K562 (cell line): Measurements from ENCODE around the gene ANKRD60. TPM values are rescaled to one million over a fixed set of nuclear protein-coding genes. Genes with fewer than 3 reads are reported as not detected.

ENCODE experiments used
- ATAC-seq: fragments of 200-7000 bp; cut with Tn5 transposase; 3 replicates; pipeline ENCODE4 v1.9.1; 2020; ENCODE audit warnings: moderate library complexity
- BruUV-seq: library from RNA; stranded (reverse); fragments of 400-500 nt; replicated peaks from 2 replicates; lab custom pipeline; 2021; lab: Mats Ljungman, UMichigan
- CTCF ChIA-PET: fragments of 300-600 bp; formaldehyde crosslinking; extraction: SDS; loops from one replicate; lab custom pipeline; 2021; ENCODE audit warnings: low intra/inter-chr PET ratio; lab: Yijun Ruan, JAX
- POLR2A ChIA-PET: fragments of 300-600, 350-650 bp; sonication (Branson Sonifier 250); formaldehyde crosslinking; extraction: SDS; loops from one replicate; lab custom pipeline; 2021; ENCODE audit warnings: antibody characterized with exemption, inconsistent platforms; lab: Yijun Ruan, JAX
- DNase-seq, 4 experiments: peaks; one replicate each; pipeline versions ENCODE4 v3.0.0 to v3.0.0-alpha.2; 2011 to 2018; ENCODE audit warnings: low spot score in 3 of 4, mixed read lengths in 3 of 4; ENCODE audit errors: extremely low read depth in 1 of 4
- FAIRE-seq: peaks from 2 replicates; lab custom pipeline; 2011; peaks lifted over from hg19 to GRCh38; lab: Jason Lieb, UNC
- H2AFZ ChIP-seq: 2 replicates; pipeline ENCODE4 v1.6.0; 2011; ENCODE audit warnings: low read depth, low read length, control low read depth, inconsistent platforms
- H3K27ac ChIP-seq: fragments of 200-600 bp; 3 replicates; pipeline ENCODE4 v1.8.0; 2011; ENCODE audit warnings: low read depth, mild to moderate bottlenecking, control low read depth, inconsistent platforms, low read length, moderate library complexity, mixed read lengths; ENCODE audit errors: extremely low read depth
- H3K27me3 ChIP-seq, 2 experiments: fragments of 300-600 bp in 1 of 2; 2 replicates in 1 of 2; 3 replicates in 1 of 2; pipeline versions ENCODE4 v1.6.0 to v1.8.0; 2011; ENCODE audit warnings: inconsistent platforms in 2 of 2, low read length in 2 of 2, mild to moderate bottlenecking in 1 of 2, mixed read lengths in 1 of 2, moderate library complexity in 1 of 2; ENCODE audit not compliant: control insufficient read depth in 2 of 2, insufficient read depth in 2 of 2
- H3K36me3 ChIP-seq: fragments of 300-600 bp; 3 replicates; pipeline ENCODE4 v1.8.0; 2011; ENCODE audit warnings: mild to moderate bottlenecking, low read length, inconsistent platforms; ENCODE audit not compliant: control insufficient read depth, insufficient read depth
- H3K4me1 ChIP-seq, 2 experiments: fragments of 200-600 bp in 1 of 2; replicated peaks in 1 of 2; 2 replicates in 1 of 2; 3 replicates in 1 of 2; pipeline versions ENCODE4 v1.5.1 to v1.8.0; 2011; ENCODE audit warnings: inconsistent platforms in 2 of 2, low read length in 2 of 2, mild to moderate bottlenecking in 1 of 2, mixed read lengths in 1 of 2, moderate library complexity in 1 of 2; ENCODE audit not compliant: control insufficient read depth in 2 of 2, insufficient read depth in 2 of 2
- H3K4me2 ChIP-seq: 2 replicates; pipeline ENCODE4 v1.6.1; 2011; ENCODE audit warnings: low read length, control low read depth, inconsistent platforms, mixed read lengths; ENCODE audit not compliant: insufficient read depth
- H3K4me3 ChIP-seq: fragments of 200-600 bp; sonication (generic), shearing (Covaris generic); 2 replicates; pipeline ENCODE4 v1.5.1; 2016; ENCODE audit warnings: control low read depth, inconsistent platforms
- H3K79me2 ChIP-seq: fragments of 200-600 bp; 3 replicates; pipeline ENCODE4 v1.8.0; 2011; ENCODE audit warnings: low read length, inconsistent platforms; ENCODE audit not compliant: control insufficient read depth, insufficient read depth
- H3K9ac ChIP-seq, 2 experiments: 2 replicates each; pipeline versions ENCODE4 v1.6.0 to v1.6.1; 2011; ENCODE audit warnings: low read depth in 2 of 2, low read length in 2 of 2, control low read depth in 1 of 2, inconsistent platforms in 1 of 2, mild to moderate bottlenecking in 1 of 2, mixed read lengths in 1 of 2; ENCODE audit not compliant: insufficient read depth in 1 of 2
- H3K9me1 ChIP-seq: one replicate; pipeline ENCODE4 v1.6.0; 2011; ENCODE audit warnings: inconsistent platforms, mild to moderate bottlenecking, low read length, moderate library complexity; ENCODE audit not compliant: control insufficient read depth, insufficient read depth
- H3K9me3 ChIP-seq: replicated peaks from 2 replicates; pipeline ENCODE4 v1.5.1; 2011; ENCODE audit warnings: low read depth, low read length, inconsistent platforms; ENCODE audit not compliant: control insufficient read depth, insufficient read depth
- H4K20me1 ChIP-seq: replicated peaks from 2 replicates; pipeline ENCODE4 v1.6.1; 2011; ENCODE audit warnings: low read length, inconsistent platforms, mixed read lengths; ENCODE audit not compliant: control insufficient read depth, insufficient read depth
- BDP1 ChIP-seq: IDR thresholded peaks from 3 replicates; pipeline ENCODE4 v1.6.1; 2011; ENCODE audit not compliant: insufficient read length, insufficient read depth
- BRD4 ChIP-seq: fragments of 200-600 bp; sonication (generic); IDR thresholded peaks from 2 replicates; pipeline ENCODE4 v1.6.1; 2017; ENCODE audit warnings: inconsistent platforms
- CAMTA2 ChIP-seq: fragments of 250-450 bp; sonication (Bioruptor Pico); conservative IDR thresholded peaks from 2 replicates; pipeline ENCODE4 v1.5.1; 2022
- CCNT2 ChIP-seq: IDR thresholded peaks from 2 replicates; pipeline ENCODE4 v1.6.1; 2011; ENCODE audit warnings: borderline replicate concordance, low read depth, mild to moderate bottlenecking, moderate library complexity, mixed read lengths, low read length; ENCODE audit not compliant: insufficient read length; ENCODE audit errors: extremely low read depth
- HMG20A ChIP-seq: fragments of 450-650 bp; formaldehyde crosslinking; conservative IDR thresholded peaks from 2 replicates; pipeline ENCODE4 v1.4.0; 2020; ENCODE audit warnings: mild to moderate bottlenecking, mixed read lengths
- WGBS: fragments of 100-300 bp; shearing (Covaris generic); methylation state at CpG from one replicate; pipeline ENCODE4 v1.1.6; 2016; ENCODE audit warnings: low coverage, mixed read lengths; ENCODE audit not compliant: insufficient coverage; ENCODE audit errors: missing lambda C conversion rate; 5-methylcytosine and 5-hydroxymethylcytosine counted together
- in situ Hi-C: fragments of 300-500 bp; cut with MboI; formaldehyde crosslinking; loops from 4 replicates; pipeline ENCODE4 v1.15.0; 2018; ENCODE audit warnings: inconsistent platforms, mixed read lengths
- intact Hi-C: fragments of 100-400 bp; cut with micrococcal nuclease; formaldehyde crosslinking; loops from 2 replicates; pipeline ENCODE4 v1.14.2; 2022
- polyA plus RNA-seq, 8 experiments: library from polyadenylated mRNA; depleted of rRNA in 4 of 8; stranded (reverse) in 5 of 8; unstranded in 3 of 8; fragments of >200 nt; fragmentation: Nextera tagmentation in 2 of 8; fragmentation: Illumina TruSeq in 1 of 8; extraction: Ambion mirVana in 2 of 8; extraction: Trizol in 1 of 8; gene quantifications; 2 replicates each; pipeline versions ENCODE4 v1.2.1 to v1.2.3, GENCODE V29; 2011 to 2014; ENCODE audit warnings: inconsistent platforms in 1 of 8, missing spikeins in 1 of 8
- total RNA-seq, 7 experiments: library from RNA; depleted of rRNA in 6 of 7; stranded (reverse); fragments of >200 nt in 6 of 7; fragmentation: Illumina TruSeq in 2 of 7; extraction: Trizol in 2 of 7; gene quantifications; 2 replicates each; pipeline versions ENCODE4 v1.2.1 to v1.2.3, GENCODE V29; 2011 to 2021; ENCODE audit warnings: low replicate concordance in 1 of 7
- TF ChIP-seq, protein P1 (sequence below): fragments of 250-450 bp; sonication (Bioruptor Pico); IDR thresholded peaks from 2 replicates; pipeline ENCODE4 v1.5.0; 2020; ENCODE audit warnings: mild to moderate bottlenecking, borderline replicate concordance
- TF ChIP-seq, protein P2 (sequence below), 2 experiments: IDR thresholded peaks in 1 of 2; conservative IDR thresholded peaks in 1 of 2; 2 replicates each; pipeline ENCODE4 v1.6.1; 2016; ENCODE audit warnings: low read depth in 2 of 2, mild to moderate bottlenecking in 1 of 2, missing compliant biosample characterization in 1 of 2, missing genetic modification characterization in 1 of 2, moderate library complexity in 1 of 2
- TF ChIP-seq, protein P3 (sequence below): fragments of 450-650 bp; formaldehyde crosslinking; conservative IDR thresholded peaks from 2 replicates; pipeline ENCODE4 v1.4.0; 2022; ENCODE audit warnings: mild to moderate bottlenecking, missing genetic modification characterization
- TF ChIP-seq, protein P4 (sequence below): fragments of 450-650 bp; formaldehyde crosslinking; IDR thresholded peaks from 2 replicates; pipeline ENCODE4 v1.4.0; 2022; ENCODE audit warnings: missing genetic modification characterization

Gene ANKRD60
- total and polyA plus RNA-seq, 9 of the 15 experiments (the other 6 are each of a cell fraction or from before 2014, with no cell fraction given): not detected

DNA sequence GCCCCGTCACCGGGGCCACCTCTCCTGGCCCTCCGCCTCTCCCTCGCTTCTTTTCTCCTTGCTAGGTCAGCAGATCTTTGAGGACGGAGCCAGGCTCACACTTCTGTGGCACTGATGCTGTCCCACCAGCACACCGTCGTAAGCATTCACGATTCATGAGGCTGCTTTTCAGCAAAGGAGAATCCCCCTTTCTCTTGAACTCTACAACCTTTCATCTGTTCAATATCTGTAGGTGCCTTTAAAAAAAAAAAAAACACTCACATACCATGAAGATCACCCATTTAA, 31.3 kb downstream of the ANKRD60 start:
- ATAC-seq (no peak), DNase-seq (no peak), FAIRE-seq (no peak)
- Histone ChIP-seq H3K36me3 (no peaks in the 10 kb centered on the region), H3K4me2 (no peak overlapping the region), H3K9ac (no peak overlapping the region), H3K9me1 (no peaks in the 10 kb centered on the region), H3K4me3 (no peak overlapping the region), H2AFZ (no peak overlapping the region), H3K27ac (no peak overlapping the region), H3K9me3 (no peaks in the 10 kb centered on the region)
- no TSS peak for BruUV-seq
- WGBS: 19% methylated on average over 8 of the region's 8 CpGs
- CTCF ChIA-PET: no interaction called here
- intact Hi-C loops: no loop called here
- TF ChIP-seq BDP1 (no peak), CCNT2 (no peak), HMG20A (CRISPR knock-in tag) (no peak), CAMTA2 (no peak), BRD4 (no peak)
- TF ChIP-seq, protein P1, sequence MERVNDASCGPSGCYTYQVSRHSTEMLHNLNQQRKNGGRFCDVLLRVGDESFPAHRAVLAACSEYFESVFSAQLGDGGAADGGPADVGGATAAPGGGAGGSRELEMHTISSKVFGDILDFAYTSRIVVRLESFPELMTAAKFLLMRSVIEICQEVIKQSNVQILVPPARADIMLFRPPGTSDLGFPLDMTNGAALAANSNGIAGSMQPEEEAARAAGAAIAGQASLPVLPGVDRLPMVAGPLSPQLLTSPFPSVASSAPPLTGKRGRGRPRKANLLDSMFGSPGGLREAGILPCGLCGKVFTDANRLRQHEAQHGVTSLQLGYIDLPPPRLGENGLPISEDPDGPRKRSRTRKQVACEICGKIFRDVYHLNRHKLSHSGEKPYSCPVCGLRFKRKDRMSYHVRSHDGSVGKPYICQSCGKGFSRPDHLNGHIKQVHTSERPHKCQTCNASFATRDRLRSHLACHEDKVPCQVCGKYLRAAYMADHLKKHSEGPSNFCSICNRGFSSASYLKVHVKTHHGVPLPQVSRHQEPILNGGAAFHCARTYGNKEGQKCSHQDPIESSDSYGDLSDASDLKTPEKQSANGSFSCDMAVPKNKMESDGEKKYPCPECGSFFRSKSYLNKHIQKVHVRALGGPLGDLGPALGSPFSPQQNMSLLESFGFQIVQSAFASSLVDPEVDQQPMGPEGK (CRISPR knock-in tag): no peak
- TF ChIP-seq, protein P2, sequence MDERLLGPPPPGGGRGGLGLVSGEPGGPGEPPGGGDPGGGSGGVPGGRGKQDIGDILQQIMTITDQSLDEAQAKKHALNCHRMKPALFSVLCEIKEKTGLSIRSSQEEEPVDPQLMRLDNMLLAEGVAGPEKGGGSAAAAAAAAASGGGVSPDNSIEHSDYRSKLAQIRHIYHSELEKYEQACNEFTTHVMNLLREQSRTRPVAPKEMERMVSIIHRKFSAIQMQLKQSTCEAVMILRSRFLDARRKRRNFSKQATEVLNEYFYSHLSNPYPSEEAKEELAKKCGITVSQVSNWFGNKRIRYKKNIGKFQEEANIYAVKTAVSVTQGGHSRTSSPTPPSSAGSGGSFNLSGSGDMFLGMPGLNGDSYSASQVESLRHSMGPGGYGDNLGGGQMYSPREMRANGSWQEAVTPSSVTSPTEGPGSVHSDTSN (CRISPR knock-in tag; IDR thresholded peaks at IDR 0.05; ENCODE audit: low read depth): no peak
- TF ChIP-seq, protein P2 (tag; conservative IDR thresholded peaks at IDR 0.05; ENCODE audit: low read depth): no peak
- TF ChIP-seq, protein P3, sequence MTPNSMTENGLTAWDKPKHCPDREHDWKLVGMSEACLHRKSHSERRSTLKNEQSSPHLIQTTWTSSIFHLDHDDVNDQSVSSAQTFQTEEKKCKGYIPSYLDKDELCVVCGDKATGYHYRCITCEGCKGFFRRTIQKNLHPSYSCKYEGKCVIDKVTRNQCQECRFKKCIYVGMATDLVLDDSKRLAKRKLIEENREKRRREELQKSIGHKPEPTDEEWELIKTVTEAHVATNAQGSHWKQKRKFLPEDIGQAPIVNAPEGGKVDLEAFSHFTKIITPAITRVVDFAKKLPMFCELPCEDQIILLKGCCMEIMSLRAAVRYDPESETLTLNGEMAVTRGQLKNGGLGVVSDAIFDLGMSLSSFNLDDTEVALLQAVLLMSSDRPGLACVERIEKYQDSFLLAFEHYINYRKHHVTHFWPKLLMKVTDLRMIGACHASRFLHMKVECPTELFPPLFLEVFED: no peak
- TF ChIP-seq, protein P4, sequence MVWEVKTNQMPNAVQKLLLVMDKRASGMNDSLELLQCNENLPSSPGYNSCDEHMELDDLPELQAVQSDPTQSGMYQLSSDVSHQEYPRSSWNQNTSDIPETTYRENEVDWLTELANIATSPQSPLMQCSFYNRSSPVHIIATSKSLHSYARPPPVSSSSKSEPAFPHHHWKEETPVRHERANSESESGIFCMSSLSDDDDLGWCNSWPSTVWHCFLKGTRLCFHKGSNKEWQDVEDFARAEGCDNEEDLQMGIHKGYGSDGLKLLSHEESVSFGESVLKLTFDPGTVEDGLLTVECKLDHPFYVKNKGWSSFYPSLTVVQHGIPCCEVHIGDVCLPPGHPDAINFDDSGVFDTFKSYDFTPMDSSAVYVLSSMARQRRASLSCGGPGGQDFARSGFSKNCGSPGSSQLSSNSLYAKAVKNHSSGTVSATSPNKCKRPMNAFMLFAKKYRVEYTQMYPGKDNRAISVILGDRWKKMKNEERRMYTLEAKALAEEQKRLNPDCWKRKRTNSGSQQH (CRISPR knock-in tag): no peak
- TF ChIP-seq, all 486 proteins: peak for 0
- POLR2A ChIA-PET: interaction anchor here (1.6 kb wide), 1 partner anchor 13 kb away, joined by 4 read pairs; no protein-coding TSS in a partner anchor
- Histone ChIP-seq H4K20me1 (peaks cover 9% of the 10 kb centered on the region; the same call in 1 of the 2 replicates), H3K27me3 (peaks cover 21 to 37% of the 10 kb centered on the region in 2 experiments; a peak in 3 of 5 replicates), H3K79me2 (no peaks in the 10 kb centered on the region), H3K4me1 (peaks cover 0 to 3% of the 10 kb centered on the region in 2 experiments; a peak in 1 of 5 replicates)
- in situ Hi-C loops: no loop called here
